Endothelial cell of umbilical vein (primary cell): ENCODE measurements around the gene FARP1. TPM values are rescaled to one million over a fixed set of nuclear protein-coding genes. Genes with fewer than 3 reads are reported as not detected.

ENCODE experiments used
- BruUV-seq: library from RNA; stranded (reverse); fragments of 400-500 nt; replicated peaks from 2 replicates; lab custom pipeline; 2021; lab: Mats Ljungman, UMichigan
- CTCF ChIA-PET: fragments of 300-600, 350-600 bp; sonication (Branson Sonifier 250); formaldehyde crosslinking; loops from one replicate; lab custom pipeline; 2021; ENCODE audit warnings: antibody characterized with exemption, inconsistent platforms; lab: Charles Lee
- POLR2A ChIA-PET: fragments of 300-600, 350-600 bp; sonication (Branson Sonifier 250); formaldehyde crosslinking; loops from one replicate; lab custom pipeline; 2021; ENCODE audit warnings: antibody characterized with exemption, inconsistent platforms; lab: Charles Lee
- DNase-seq: peaks from one replicate; pipeline ENCODE4 v3.0.0-alpha.2; 2011; ENCODE audit warnings: low read depth, low spot score
- FAIRE-seq: peaks from 2 replicates; lab custom pipeline; 2011; peaks lifted over from hg19 to GRCh38; lab: Jason Lieb, UNC
- H2AFZ ChIP-seq: 2 replicates; pipeline ENCODE4 v1.6.0; 2012; ENCODE audit warnings: low read depth, low read length, control low read depth, inconsistent platforms
- H3K27ac ChIP-seq: 2 replicates; pipeline ENCODE4 v1.5.1; 2011; ENCODE audit warnings: low read depth, mild to moderate bottlenecking, control low read depth, low read length, moderate library complexity; ENCODE audit not compliant: insufficient read depth
- H3K27me3 ChIP-seq, 2 experiments: 2 replicates each; pipeline versions ENCODE4 v1.6.0 to v1.6.1; 2011; ENCODE audit warnings: low read length in 2 of 2, mixed read lengths in 1 of 2; ENCODE audit not compliant: control insufficient read depth in 2 of 2, insufficient read depth in 2 of 2
- H3K36me3 ChIP-seq, 2 experiments: 2 replicates in 1 of 2; 3 replicates in 1 of 2; pipeline ENCODE4 v1.5.1; 2011; ENCODE audit warnings: low read length in 2 of 2, mild to moderate bottlenecking in 1 of 2, moderate library complexity in 1 of 2; ENCODE audit not compliant: control insufficient read depth in 2 of 2, insufficient read depth in 2 of 2; ENCODE audit errors: extremely low read depth in 1 of 2
- H3K4me1 ChIP-seq: 3 replicates; pipeline ENCODE4 v1.5.1; 2011; ENCODE audit warnings: mild to moderate bottlenecking, low read length; ENCODE audit not compliant: control insufficient read depth, insufficient read depth; ENCODE audit errors: extremely low read depth
- H3K4me2 ChIP-seq: 2 replicates; pipeline ENCODE4 v1.6.1; 2011; ENCODE audit warnings: low read length, control low read depth, mixed read lengths; ENCODE audit not compliant: insufficient read depth
- H3K4me3 ChIP-seq, 3 experiments: fragments of 200-600 bp in 1 of 3; sonication (generic), shearing (Covaris generic) in 1 of 3; replicated peaks in 1 of 3; 2 replicates each; pipeline ENCODE4 v1.5.1; 2011 to 2016; ENCODE audit warnings: control low read depth in 3 of 3, low read length in 3 of 3, mild to moderate bottlenecking in 2 of 3, inconsistent platforms in 1 of 3, low read depth in 1 of 3, moderate library complexity in 1 of 3; ENCODE audit not compliant: insufficient read depth in 1 of 3
- H3K79me2 ChIP-seq: 2 replicates; pipeline ENCODE4 v1.6.0; 2012; ENCODE audit warnings: low read length, inconsistent platforms; ENCODE audit not compliant: control insufficient read depth, insufficient read depth
- H3K9ac ChIP-seq: replicated peaks from 2 replicates; pipeline ENCODE3; 2011; ENCODE audit warnings: low read length, control low read depth; ENCODE audit not compliant: insufficient read depth; ENCODE audit errors: extremely low read depth
- H3K9me1 ChIP-seq: replicated peaks from 3 replicates; pipeline ENCODE4 v1.6.0; 2011; ENCODE audit warnings: mild to moderate bottlenecking, low read length; ENCODE audit not compliant: control insufficient read depth, insufficient read depth; ENCODE audit errors: extremely low read depth
- H3K9me3 ChIP-seq: replicated peaks from 2 replicates; pipeline ENCODE4 v1.5.1; 2012; ENCODE audit warnings: low read length, inconsistent platforms; ENCODE audit not compliant: control insufficient read depth, insufficient read depth
- H4K20me1 ChIP-seq: replicated peaks from 2 replicates; pipeline ENCODE3; 2011; ENCODE audit warnings: mild to moderate bottlenecking, low read length; ENCODE audit not compliant: control insufficient read depth, insufficient read depth; ENCODE audit errors: extremely low read depth
- CTCF ChIP-seq, 2 donors: IDR thresholded peaks; 1 replicate in 1 of 2; 2 replicates in 1 of 2; pipeline ENCODE4 v1.5.1; 2011; ENCODE audit warnings: low read length in 2 of 2, mild to moderate bottlenecking in 2 of 2, moderate library complexity in 2 of 2, control low read depth in 1 of 2, inconsistent platforms in 1 of 2, low read depth in 1 of 2; ENCODE audit not compliant: insufficient read depth in 1 of 2; ENCODE audit errors: extremely low read depth in 1 of 2
- EZH2 ChIP-seq: IDR thresholded peaks from 2 replicates; pipeline ENCODE4 v1.6.1; 2012; ENCODE audit warnings: borderline replicate concordance, low read depth, mild to moderate bottlenecking, moderate library complexity, low read length, inconsistent platforms; ENCODE audit not compliant: severe bottlenecking
- FOS ChIP-seq: IDR thresholded peaks from 2 replicates; pipeline ENCODE4 v1.6.1; 2011; ENCODE audit warnings: mild to moderate bottlenecking, low read length, moderate library complexity, borderline replicate concordance; ENCODE audit not compliant: insufficient read depth
- GATA2 ChIP-seq: IDR thresholded peaks from 2 replicates; pipeline ENCODE4 v1.7.0; 2011; ENCODE audit warnings: low read depth, mild to moderate bottlenecking, moderate library complexity, mixed read lengths, low read length; ENCODE audit not compliant: insufficient read length, insufficient read depth
- JUN ChIP-seq: IDR thresholded peaks from 2 replicates; pipeline ENCODE4 v1.6.1; 2011; ENCODE audit warnings: borderline replicate concordance, low read depth; ENCODE audit not compliant: insufficient read length, insufficient read depth
- MAX ChIP-seq: IDR thresholded peaks from 2 replicates; pipeline ENCODE4 v1.6.1; 2011; ENCODE audit not compliant: insufficient read depth, insufficient read length
- MYC ChIP-seq: IDR thresholded peaks from one replicate; pipeline ENCODE4 v1.6.1; 2011; ENCODE audit warnings: mild to moderate bottlenecking, low read depth, low read length
- POLR2A ChIP-seq: IDR thresholded peaks from 2 replicates; pipeline ENCODE4 v1.6.1; 2012; ENCODE audit warnings: low read depth, mild to moderate bottlenecking, control low read depth, low read length
- POLR2AphosphoS5 ChIP-seq: IDR thresholded peaks from 2 replicates; pipeline ENCODE4 v1.6.1; 2012; ENCODE audit warnings: low read depth, mild to moderate bottlenecking, control low read depth, low read length, moderate library complexity; ENCODE audit not compliant: insufficient read depth
- dilution Hi-C: fragments of 300-500 bp; cut with MboI; formaldehyde crosslinking; loops from one replicate; pipeline ENCODE4 v1.15.0; 2019; ENCODE audit warnings: low sequenced_read_pairs; ENCODE audit not compliant: extremely low pct_ligation_motif_present
- intact Hi-C: fragments of 100-400 bp; cut with micrococcal nuclease; formaldehyde crosslinking; loops from one replicate; pipeline ENCODE4 v1.10.0; 2022
- polyA plus RNA-seq, 4 experiments: library from polyadenylated mRNA; depleted of rRNA in 3 of 4; stranded (reverse) in 3 of 4; unstranded in 1 of 4; fragments of >200 nt; gene quantifications; 2 replicates each; pipeline versions ENCODE4 v1.2.1 to v1.2.3, GENCODE V29; 2011 to 2012; ENCODE audit warnings: missing spikeins in 1 of 4
- total RNA-seq: library from RNA; stranded (reverse); gene quantifications from 2 replicates; pipeline ENCODE4 v1.2.3, GENCODE V29; 2021

The FARP1 gene
- total and polyA plus RNA-seq, 2 donors (not counting 3 experiments of a cell fraction or from before 2014, with no cell fraction given): 19.0 to 77.7 TPM

GRCh38 chr13:98174307-98174706 lies 31.4 kb downstream of the FARP1 start:
- no peak overlapping the region for H3K4me2 ChIP-seq
- no peaks in the 10 kb centered on the region for H3K27me3 ChIP-seq
- peak; percentile 57 for FAIRE-seq
- no peaks in the 10 kb centered on the region for H3K9me3 ChIP-seq
- H3K9ac ChIP-seq: no peak overlapping the region
- H3K9me1 ChIP-seq: no peaks in the 10 kb centered on the region
- H3K79me2 ChIP-seq: peaks cover 10% of the 10 kb centered on the region
- BruUV-seq: no TSS peak
- peaks cover 0 to 2% of the 10 kb centered on the region in 2 experiments for H3K36me3 ChIP-seq
- no peak overlapping the region for H3K27ac ChIP-seq
- dilution Hi-C loops (no loop called here), intact Hi-C loops (no loop called here)
- H3K4me1 ChIP-seq: peaks cover 32% of the 10 kb centered on the region
- CTCF ChIA-PET: interaction anchor here (1.0 to 1.2 kb wide), 2 partner anchors 19 to 479 kb away, joined by 3 read pairs; no protein-coding TSS in a partner anchor
- no peak for DNase-seq
- no peak for TF ChIP-seq GATA2
- TF ChIP-seq CTCF (IDR thresholded peaks at IDR 0.05; ENCODE audit: extremely low read depth in 1 of 2, insufficient read depth in 1 of 2, low read depth in 1 of 2, low read length in 2 of 2): no peak
- TF ChIP-seq MAX: no peak
- no peak for TF ChIP-seq POLR2AphosphoS5
- no peak for TF ChIP-seq JUN
- no peak for TF ChIP-seq EZH2
- TF ChIP-seq MYC: no peak
- TF ChIP-seq FOS: no peak
- TF ChIP-seq POLR2A: no peak
- POLR2A ChIA-PET: no interaction called here
- no peak overlapping the region for H3K4me3 ChIP-seq
- no peak overlapping the region for H2AFZ ChIP-seq
- no peaks in the 10 kb centered on the region for H4K20me1 ChIP-seq
